HG02798 (cell line): ENCODE results near the gene LIMS1.
A peak's percentile ranks its signal among the peaks of the same experiment; 100 is the strongest.
"Not testable (repeated sequence)": the region's sequence is repeated elsewhere in the genome, so short reads cannot be mapped to it uniquely, and the experiment has no call there.

ENCODE experiments used
- ATAC-seq: cut with Tn5 transposase; IDR thresholded peaks from one replicate; pipeline ENCODE4 v1.9.1; 2021; ENCODE audit warnings: mild to moderate bottlenecking; ENCODE audit not compliant: unreplicated experiment, poor library complexity

Gene LIMS1

GRCh38 chr2:108701208-108701607, 166.9 kb downstream of the LIMS1 start:
- no peak for ATAC-seq

- no peak for ATAC-seq
Measured at GRCh38 chr2:108701806-108702205, 167.5 kb downstream of the LIMS1 start.

- ATAC-seq = no peak
Measured at GRCh38 chr2:108704871-108705270, 170.6 kb downstream of the LIMS1 start.

GRCh38 chr2:108707300-108707699, 173.0 kb downstream of the LIMS1 start:
- no peak for ATAC-seq

GRCh38 chr2:108716971-108717370, 182.7 kb downstream of the LIMS1 start:
- ATAC-seq = not testable (repeated sequence)

GRCh38 chr2:108719149-108720044, 185.1 kb downstream of the LIMS1 start, which contains the start of gene RANBP2:
Gene RANBP2 (plus strand): TSS chr2:108719482. CDS start chr2:108719607, 125 bp downstream.
- peak; percentile 99 for ATAC-seq

GRCh38 chr2:108726048-108726447, 191.8 kb downstream of the LIMS1 start:
- not testable (repeated sequence) for ATAC-seq

GRCh38 chr2:108734656-108735055, 200.4 kb downstream of the LIMS1 start:
- not testable (repeated sequence) for ATAC-seq
